GM18861 (cell line): ENCODE measurements around the gene SLC4A7.
A peak's percentile ranks its signal among the peaks of the same experiment; 100 is the strongest.
"Not testable (repeated sequence)": the region's sequence is repeated elsewhere in the genome, so short reads cannot be mapped to it uniquely, and the experiment has no call there.

ENCODE experiments used
- ATAC-seq: cut with Tn5 transposase; IDR thresholded peaks from one replicate; pipeline ENCODE4 v1.9.1; 2021; ENCODE audit not compliant: unreplicated experiment

Gene SLC4A7

GRCh38 chr3:27366062-27366591 is 118.1 kb downstream of the SLC4A7 start:
- no peak for ATAC-seq

- ATAC-seq: peak; percentile 55
Measured at GRCh38 chr3:27360113-27361078, 123.8 kb downstream of the SLC4A7 start.

DNA sequence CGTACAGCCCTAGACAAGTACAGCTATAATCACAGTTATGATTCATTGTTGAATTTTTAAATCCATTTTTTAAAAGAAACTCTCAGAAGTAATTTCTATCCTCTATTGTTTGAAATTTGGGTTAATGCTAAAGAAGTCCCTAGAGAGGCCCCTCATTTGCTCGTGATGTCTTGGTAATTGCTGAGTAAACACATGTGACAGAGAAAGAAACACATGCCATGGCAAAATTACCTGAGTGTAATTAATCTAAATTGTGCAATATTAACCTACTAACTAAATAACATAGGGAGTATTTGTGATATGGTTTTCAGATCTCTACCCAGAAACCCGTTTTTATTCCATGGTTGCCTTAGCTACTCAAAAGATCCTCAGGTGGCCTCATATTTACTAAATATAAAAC is 125.8 kb downstream of the SLC4A7 start:
- ATAC-seq: no peak

DNA sequence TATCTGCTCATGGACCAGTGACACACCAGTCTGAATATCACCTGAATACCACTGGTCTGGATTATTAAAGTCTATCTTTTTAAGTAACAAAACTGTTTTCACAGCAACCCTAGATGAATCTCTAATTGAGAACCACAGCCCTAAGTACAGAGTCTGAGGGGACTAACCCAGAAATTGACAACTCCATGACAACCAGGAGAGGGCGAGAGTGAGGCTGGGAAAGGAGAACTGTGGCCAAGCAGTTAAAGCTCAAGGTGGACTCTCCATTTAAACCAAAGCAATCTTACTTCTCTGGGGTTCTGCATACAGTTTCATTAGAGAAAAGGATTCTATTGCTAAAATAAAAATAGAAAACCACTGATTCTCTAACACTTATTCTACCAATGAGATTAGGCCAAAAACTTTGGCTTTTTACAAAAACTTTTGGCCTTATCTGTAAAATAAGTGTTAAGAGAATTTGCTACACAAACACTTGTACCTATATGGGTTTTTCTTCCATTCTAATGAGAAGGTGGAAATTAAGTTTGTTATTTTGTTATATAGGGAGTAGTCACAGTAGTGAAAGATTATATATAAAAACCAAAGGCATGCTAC is 126.4 kb downstream of the SLC4A7 start:
- peak; percentile 67 for ATAC-seq

DNA sequence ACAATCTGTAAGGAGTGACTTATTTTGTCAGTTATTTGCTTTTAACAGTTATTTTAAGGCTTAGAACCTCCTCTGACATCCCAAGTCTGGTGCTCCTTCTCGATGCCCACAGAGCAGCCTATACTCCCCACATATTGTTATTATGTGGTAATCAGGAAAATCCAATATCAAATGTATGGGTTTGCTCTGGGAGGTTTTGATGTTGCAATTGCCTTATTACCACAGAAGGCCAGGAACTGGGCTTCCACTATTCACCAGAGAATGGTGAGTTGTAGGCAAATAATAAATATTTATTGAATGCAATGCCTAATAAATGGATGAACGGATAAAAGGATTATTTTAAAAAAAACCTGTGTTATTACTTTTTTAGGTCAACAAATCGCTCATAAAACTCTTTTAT is 127.2 kb downstream of the SLC4A7 start:
- no peak for ATAC-seq

DNA sequence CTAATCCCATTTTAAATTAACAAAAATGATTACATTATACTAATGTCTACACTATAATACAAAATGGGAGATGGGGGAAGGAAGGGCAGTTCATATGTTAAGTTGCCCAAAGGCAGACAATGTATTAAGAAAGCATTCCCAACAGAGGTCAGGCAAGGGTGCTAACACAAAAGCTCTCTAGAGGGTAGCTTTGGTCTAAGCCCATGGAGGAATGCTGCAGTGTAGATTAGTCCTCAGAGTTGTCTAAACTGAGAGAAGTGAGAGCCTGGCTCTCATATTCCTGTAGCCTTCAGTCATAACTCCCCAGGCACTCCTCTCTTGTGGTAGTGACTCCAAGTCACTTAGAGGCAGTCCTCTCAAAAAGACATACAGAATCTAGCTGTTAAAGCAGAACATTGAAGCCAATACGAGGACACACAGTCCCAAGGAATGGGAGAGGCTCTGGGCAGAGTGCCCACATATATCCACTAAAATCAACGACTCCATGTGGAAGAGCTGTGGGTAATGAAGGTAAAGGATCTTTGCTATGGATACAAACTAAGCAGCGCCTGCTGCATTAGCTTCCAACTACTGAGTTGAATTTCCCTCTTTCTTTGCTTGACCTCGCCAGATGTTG is 129.5 kb downstream of the SLC4A7 start:
- no peak for ATAC-seq

GRCh38 chr3:27354161-27354560 is 130.0 kb downstream of the SLC4A7 start:
- ATAC-seq: no peak

- no peak for ATAC-seq
Measured at GRCh38 chr3:27353221-27353620, 131.0 kb downstream of the SLC4A7 start.

GRCh38 chr3:27352047-27352446 is 132.1 kb downstream of the SLC4A7 start:
- no peak for ATAC-seq

GRCh38 chr3:27349832-27350231 is 134.4 kb downstream of the SLC4A7 start:
- peak; percentile 67 for ATAC-seq

- no peak for ATAC-seq
Measured at GRCh38 chr3:27345959-27346865, 138.0 kb downstream of the SLC4A7 start.

DNA sequence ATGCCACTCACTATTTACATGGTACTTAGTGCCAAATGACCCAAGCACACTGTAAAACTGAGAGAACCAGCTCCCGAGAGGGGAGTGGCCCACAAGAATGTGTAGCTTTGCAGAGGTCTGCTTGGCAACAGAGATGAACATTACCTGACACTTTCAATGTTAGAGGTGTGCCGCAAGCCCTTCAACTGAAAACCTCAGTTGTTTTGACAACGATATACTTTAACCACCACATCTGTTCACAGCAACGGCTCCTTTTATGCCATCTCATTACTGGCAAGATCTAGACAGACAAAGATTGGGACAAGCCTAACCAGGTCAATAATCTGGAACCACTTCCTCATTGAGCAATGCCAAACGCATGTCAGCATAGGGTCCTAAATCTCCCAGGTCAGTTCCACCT is 138.7 kb downstream of the SLC4A7 start:
- no peak for ATAC-seq

GRCh38 chr3:27345045-27345444 is 139.1 kb downstream of the SLC4A7 start:
- ATAC-seq: no peak

- ATAC-seq: no peak
Measured at GRCh38 chr3:27344192-27344591, 140.0 kb downstream of the SLC4A7 start.

DNA sequence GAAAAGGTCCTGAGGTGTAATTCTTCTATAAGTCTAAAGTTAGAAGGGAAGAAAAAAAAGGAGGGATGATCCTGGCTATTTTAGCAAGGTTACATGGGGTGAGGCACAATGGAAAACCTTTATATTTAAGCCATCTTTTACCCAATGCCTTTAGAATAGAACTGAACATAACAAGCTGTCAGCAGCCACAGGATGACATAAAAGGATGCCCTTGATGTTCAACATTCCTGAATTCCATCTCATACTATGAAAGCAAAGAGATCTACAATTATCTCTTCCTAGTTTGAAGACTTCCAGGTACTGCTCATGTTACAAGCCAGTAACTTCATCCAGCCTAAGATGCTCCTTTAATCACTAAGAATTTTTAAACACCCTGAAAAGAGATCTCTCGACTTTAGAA is 141.9 kb downstream of the SLC4A7 start:
- no peak for ATAC-seq

GRCh38 chr3:27340534-27340933 is 143.7 kb downstream of the SLC4A7 start:
- peak; percentile 85 for ATAC-seq

- no peak for ATAC-seq
Measured at GRCh38 chr3:27335571-27335970, 148.6 kb downstream of the SLC4A7 start.

- ATAC-seq: no peak
Measured at GRCh38 chr3:27333843-27334242, 150.3 kb downstream of the SLC4A7 start.

DNA sequence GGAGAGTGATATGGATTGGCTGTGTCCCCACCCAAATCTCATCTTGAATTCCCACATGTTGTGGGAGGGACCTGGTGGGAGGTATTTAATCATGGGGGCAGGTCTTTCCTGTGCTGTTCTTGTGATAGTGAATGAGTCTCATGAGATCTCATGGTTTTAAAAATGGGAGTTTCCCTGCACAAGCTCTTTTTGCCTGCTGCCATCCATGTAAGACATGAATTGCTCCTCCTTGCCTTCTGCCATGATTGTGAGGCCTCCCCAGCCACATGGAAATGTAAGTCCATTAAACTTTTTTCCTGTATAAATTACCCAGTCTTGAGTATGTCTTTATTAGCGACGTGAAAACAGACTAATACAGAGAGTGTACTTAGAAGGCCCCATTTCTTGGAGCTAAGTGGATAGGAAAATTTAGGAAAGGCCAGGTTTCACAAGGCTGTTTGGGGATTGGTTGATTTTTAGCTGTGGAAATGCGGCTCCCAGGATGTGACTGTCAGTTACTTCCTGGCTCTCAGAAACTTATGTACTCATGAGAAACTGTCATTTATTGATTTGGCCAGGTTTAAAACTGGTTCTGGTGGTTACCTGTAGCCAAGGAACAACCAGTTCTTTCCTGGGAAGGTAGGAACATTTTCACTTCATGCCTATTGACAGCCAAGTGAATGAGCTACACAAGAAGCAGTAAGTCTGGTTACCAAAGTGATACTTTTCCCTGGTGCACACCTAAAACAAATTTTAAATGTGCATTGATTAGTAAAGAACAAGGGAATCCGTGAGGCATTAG is 155.0 kb downstream of the SLC4A7 start:
- not testable (repeated sequence) for ATAC-seq
